IMR-90 (cell line): ENCODE data around the gene CEP55.

ENCODE experiments used
- BHLHE40 ChIP-seq: fragments of 150-350 bp; IDR thresholded peaks from 2 replicates; pipeline ENCODE4 v1.6.1; 2016; ENCODE audit warnings: mild to moderate bottlenecking, low read depth, low read length
- CEBPB ChIP-seq: IDR thresholded peaks from 2 replicates; pipeline ENCODE4 v1.6.1; 2012; ENCODE audit warnings: low read depth, low read length, improper control_type of control experiment
- CHD1 ChIP-seq: IDR thresholded peaks from 2 replicates; pipeline ENCODE4 v1.6.1; 2012; ENCODE audit warnings: low read depth, low read length, improper control_type of control experiment
- MAFK ChIP-seq: IDR thresholded peaks from 2 replicates; pipeline ENCODE4 v1.6.1; 2012; ENCODE audit warnings: low read depth, low read length, improper control_type of control experiment
- MAZ ChIP-seq: IDR thresholded peaks from 2 replicates; pipeline ENCODE4 v1.6.1; 2012; ENCODE audit warnings: low read depth, mild to moderate bottlenecking, low read length, improper control_type of control experiment, moderate library complexity, borderline replicate concordance
- MXI1 ChIP-seq: IDR thresholded peaks from 2 replicates; pipeline ENCODE4 v1.6.1; 2012; ENCODE audit warnings: low read depth, mild to moderate bottlenecking, low read length, moderate library complexity, borderline replicate concordance
- POLR2A ChIP-seq: IDR thresholded peaks from 2 replicates; pipeline ENCODE4 v1.6.1; 2012; ENCODE audit warnings: mild to moderate bottlenecking, low read depth, low read length
- RAD21 ChIP-seq: IDR thresholded peaks from 2 replicates; pipeline ENCODE4 v1.6.1; 2012; ENCODE audit warnings: low read length, improper control_type of control experiment
- RCOR1 ChIP-seq: IDR thresholded peaks from 2 replicates; pipeline ENCODE4 v1.6.1; 2012; ENCODE audit warnings: mild to moderate bottlenecking, low read length, improper control_type of control experiment; ENCODE audit not compliant: insufficient replicate concordance
- RFX5 ChIP-seq: IDR thresholded peaks from 2 replicates; pipeline ENCODE4 v1.8.0; 2012; ENCODE audit warnings: low read depth, mild to moderate bottlenecking, low read length, moderate library complexity
- SMC3 ChIP-seq: fragments of 150-350 bp; IDR thresholded peaks from 2 replicates; pipeline ENCODE4 v1.6.1; 2016; ENCODE audit warnings: low read depth, mild to moderate bottlenecking, antibody characterized with exemption, low read length, moderate library complexity
- TF ChIP-seq, protein P1 (sequence below): conservative IDR thresholded peaks from 2 replicates; pipeline ENCODE4 v1.5.1; 2012; ENCODE audit warnings: mild to moderate bottlenecking, low read depth, low read length, improper control_type of control experiment
- TF ChIP-seq, protein P2 (sequence below): fragments of 150-350 bp; IDR thresholded peaks from 2 replicates; pipeline ENCODE4 v1.6.1; 2017; ENCODE audit warnings: mild to moderate bottlenecking, antibody characterized with exemption, low read length, low read depth

DNA sequence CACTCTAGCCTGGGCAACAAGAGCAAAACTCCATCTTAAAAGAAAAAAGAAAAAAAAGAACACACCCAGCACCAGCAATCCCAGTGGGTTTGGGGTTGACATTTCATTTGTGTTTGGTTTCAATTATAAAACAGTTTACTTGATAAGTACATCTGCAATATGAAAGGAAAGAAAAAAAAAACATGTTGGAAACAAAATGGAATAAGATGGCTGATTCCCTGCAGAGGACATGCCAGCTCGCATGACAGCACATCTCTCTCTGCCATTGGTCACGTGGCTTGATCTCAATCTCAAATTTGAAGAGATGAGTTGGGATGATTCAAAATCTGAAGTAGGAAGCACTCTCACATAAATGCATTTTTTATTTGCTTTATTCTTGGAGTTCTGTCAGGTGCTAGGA is 42.3 kb upstream of the CEP55 start:
- TF ChIP-seq, protein P1, sequence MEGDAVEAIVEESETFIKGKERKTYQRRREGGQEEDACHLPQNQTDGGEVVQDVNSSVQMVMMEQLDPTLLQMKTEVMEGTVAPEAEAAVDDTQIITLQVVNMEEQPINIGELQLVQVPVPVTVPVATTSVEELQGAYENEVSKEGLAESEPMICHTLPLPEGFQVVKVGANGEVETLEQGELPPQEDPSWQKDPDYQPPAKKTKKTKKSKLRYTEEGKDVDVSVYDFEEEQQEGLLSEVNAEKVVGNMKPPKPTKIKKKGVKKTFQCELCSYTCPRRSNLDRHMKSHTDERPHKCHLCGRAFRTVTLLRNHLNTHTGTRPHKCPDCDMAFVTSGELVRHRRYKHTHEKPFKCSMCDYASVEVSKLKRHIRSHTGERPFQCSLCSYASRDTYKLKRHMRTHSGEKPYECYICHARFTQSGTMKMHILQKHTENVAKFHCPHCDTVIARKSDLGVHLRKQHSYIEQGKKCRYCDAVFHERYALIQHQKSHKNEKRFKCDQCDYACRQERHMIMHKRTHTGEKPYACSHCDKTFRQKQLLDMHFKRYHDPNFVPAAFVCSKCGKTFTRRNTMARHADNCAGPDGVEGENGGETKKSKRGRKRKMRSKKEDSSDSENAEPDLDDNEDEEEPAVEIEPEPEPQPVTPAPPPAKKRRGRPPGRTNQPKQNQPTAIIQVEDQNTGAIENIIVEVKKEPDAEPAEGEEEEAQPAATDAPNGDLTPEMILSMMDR: no peak
- TF ChIP-seq SMC3 (no peak), RCOR1 (no peak), POLR2A (no peak), BHLHE40 (no peak), MXI1 (no peak), RAD21 (no peak), CEBPB (no peak), MAZ (no peak), MAFK (no peak), RFX5 (no peak), CHD1 (no peak)
- TF ChIP-seq, protein P2, sequence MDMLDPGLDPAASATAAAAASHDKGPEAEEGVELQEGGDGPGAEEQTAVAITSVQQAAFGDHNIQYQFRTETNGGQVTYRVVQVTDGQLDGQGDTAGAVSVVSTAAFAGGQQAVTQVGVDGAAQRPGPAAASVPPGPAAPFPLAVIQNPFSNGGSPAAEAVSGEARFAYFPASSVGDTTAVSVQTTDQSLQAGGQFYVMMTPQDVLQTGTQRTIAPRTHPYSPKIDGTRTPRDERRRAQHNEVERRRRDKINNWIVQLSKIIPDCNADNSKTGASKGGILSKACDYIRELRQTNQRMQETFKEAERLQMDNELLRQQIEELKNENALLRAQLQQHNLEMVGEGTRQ: no peak
